GM12874 (cell line): Measurements from ENCODE around the gene SDC1.

Experiments used
- CTCF ChIP-seq: IDR thresholded peaks from 2 replicates; pipeline ENCODE4 v1.5.1; 2011; ENCODE audit warnings: low read depth, mild to moderate bottlenecking, control low read depth, low read length, moderate library complexity; ENCODE audit not compliant: insufficient read depth

SDC1 gene

GRCh38 chr2:20200697-20201555 lies 24.0 kb downstream of the SDC1 start:
- TF ChIP-seq CTCF = no peak

GRCh38 chr2:20199633-20200270 lies 25.2 kb downstream of the SDC1 start:
- no peak for TF ChIP-seq CTCF

GRCh38 chr2:20198796-20199632 lies 25.9 kb downstream of the SDC1 start:
- TF ChIP-seq CTCF = no peak

- TF ChIP-seq CTCF = no peak
These were observed 26.9 kb downstream of the SDC1 start for GRCh38 chr2:20198001-20198400.

GRCh38 chr2:20197192-20197591 lies 27.7 kb downstream of the SDC1 start:
- no peak for TF ChIP-seq CTCF

- no peak for TF ChIP-seq CTCF
These were observed 28.2 kb downstream of the SDC1 start for GRCh38 chr2:20196657-20197161.
